Glomerular endothelial cell (primary cell): ENCODE measurements around the gene GLUL. TPM values are rescaled to one million over a fixed set of nuclear protein-coding genes. Genes with fewer than 3 reads are reported as not detected.

Experiments
- DNase-seq: peaks from one replicate; pipeline ENCODE4 v3.0.0-alpha.2; 2011; ENCODE audit warnings: low read depth, low spot score; ENCODE audit errors: extremely low read depth
- total RNA-seq: library from RNA; depleted of rRNA; stranded (reverse); fragments of >200 nt; gene quantifications from 2 replicates; pipeline ENCODE4 v1.2.3, GENCODE V29; 2015

Gene GLUL
- total RNA-seq, 1 donor from 2014 or later, result 107 TPM

DNA sequence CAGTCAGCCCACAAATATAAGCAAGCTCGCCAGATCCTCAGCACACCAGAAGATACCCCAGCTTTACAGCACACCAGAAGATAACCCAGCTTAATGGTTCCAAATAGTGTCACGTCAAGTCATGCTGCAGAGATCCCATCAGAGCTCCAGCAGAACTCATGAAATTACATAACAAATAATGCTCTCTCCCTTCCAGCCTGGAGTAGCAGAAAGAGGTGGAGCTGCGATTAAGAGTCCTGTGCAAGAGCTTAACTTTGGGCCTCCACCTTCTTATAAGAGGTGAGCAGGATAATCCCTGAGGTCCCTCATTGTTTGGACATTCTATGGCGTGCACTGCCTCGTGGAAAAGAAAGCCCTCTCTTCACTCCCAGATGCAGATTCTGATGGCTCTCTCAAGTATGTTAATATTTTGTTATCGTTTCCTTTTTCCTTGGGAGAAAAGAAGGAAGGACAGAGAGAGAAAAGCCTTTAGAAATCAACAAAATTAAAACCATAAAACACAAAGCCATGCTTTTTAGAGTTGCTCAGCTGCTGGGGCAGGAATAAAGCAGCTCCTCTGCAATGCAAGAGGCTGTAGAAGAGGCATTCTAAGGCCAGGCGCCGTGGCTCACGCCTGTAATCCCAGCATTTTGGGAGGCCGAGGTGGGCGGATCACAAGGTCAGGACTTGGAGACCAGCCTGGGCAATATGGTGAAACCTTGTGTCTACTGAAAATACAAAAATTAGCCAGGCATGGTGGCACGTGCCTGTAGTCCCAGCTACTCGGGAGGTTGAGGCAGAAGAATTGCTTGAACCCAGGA lies 59.1 kb downstream of the GLUL start:
- no peak for DNase-seq

Other genes starting within 250 kb of the GLUL start
- not detected in 2 replicates for gene TEDDM1, start 8.9 kb upstream of the GLUL start, total RNA-seq
- gene RGSL1, start 58.4 kb upstream of the GLUL start, total RNA-seq, result not detected in 2 replicates
- gene RNASEL, start 197.5 kb upstream of the GLUL start, total RNA-seq, result 2.4 and 3.2 TPM in 2 replicates
- 1.0 and 2.2 TPM in 2 replicates for gene RGS16, start 212.6 kb upstream of the GLUL start, total RNA-seq